HG02973 (cell line): ENCODE results near the gene SEMA6A.

Source experiments
- ATAC-seq: cut with Tn5 transposase; IDR thresholded peaks from one replicate; pipeline ENCODE4 v1.9.1; 2021; ENCODE audit warnings: moderate library complexity; ENCODE audit not compliant: unreplicated experiment

Gene SEMA6A

GRCh38 chr5:116415182-116415581, 159.4 kb downstream of the SEMA6A start:
- ATAC-seq, result no peak

GRCh38 chr5:116411101-116411571, 163.5 kb downstream of the SEMA6A start:
- ATAC-seq, result no peak

- ATAC-seq, result no peak
These were observed 164.2 kb downstream of the SEMA6A start for GRCh38 chr5:116410336-116410890.

- no peak for ATAC-seq
These were observed 164.9 kb downstream of the SEMA6A start for GRCh38 chr5:116409591-116410296.

GRCh38 chr5:116406306-116407041, 168.1 kb downstream of the SEMA6A start:
- no peak for ATAC-seq

- no peak for ATAC-seq
These were observed 169.8 kb downstream of the SEMA6A start for GRCh38 chr5:116404792-116405191.

GRCh38 chr5:116404016-116404415, 170.6 kb downstream of the SEMA6A start:
- ATAC-seq, result no peak

- no peak for ATAC-seq
These were observed 172.4 kb downstream of the SEMA6A start for GRCh38 chr5:116402235-116402634.

- ATAC-seq, result no peak
These were observed 173.0 kb downstream of the SEMA6A start for GRCh38 chr5:116401576-116401975.

- no peak for ATAC-seq
These were observed 178.0 kb downstream of the SEMA6A start for GRCh38 chr5:116396476-116397099.

GRCh38 chr5:116395631-116396203, 178.9 kb downstream of the SEMA6A start:
- no peak for ATAC-seq

GRCh38 chr5:116395226-116395625, 179.4 kb downstream of the SEMA6A start:
- ATAC-seq, result no peak

- no peak for ATAC-seq
These were observed 180.3 kb downstream of the SEMA6A start for GRCh38 chr5:116394186-116394867.
